NCI-H69 (cell line): ENCODE results near the gene USH1C.
A peak's percentile ranks its signal among the peaks of the same experiment; 100 is the strongest.

Experiments
- DNase-seq: peaks from one replicate; lab custom pipeline; 2025; lab: John Stamatoyannopoulos, UW

USH1C gene

GRCh38 chr11:17526326-17526725 lies 17.9 kb downstream of the USH1C start:
- DNase-seq = no peak

GRCh38 chr11:17525570-17525969 lies 18.6 kb downstream of the USH1C start:
- DNase-seq = no peak

- no peak for DNase-seq
Measured at GRCh38 chr11:17524221-17524620, 20.0 kb downstream of the USH1C start.

- DNase-seq = no peak
Measured at GRCh38 chr11:17522655-17523054, 21.6 kb downstream of the USH1C start.

GRCh38 chr11:17521106-17521900 lies 22.9 kb downstream of the USH1C start:
- no peak for DNase-seq

GRCh38 chr11:17519061-17519885 lies 24.9 kb downstream of the USH1C start:
- DNase-seq = peak; percentile 77

- DNase-seq = no peak
Measured at GRCh38 chr11:17518366-17518765, 25.9 kb downstream of the USH1C start.

GRCh38 chr11:17517186-17517585 lies 27.0 kb downstream of the USH1C start:
- no peak for DNase-seq

- DNase-seq = no peak
Measured at GRCh38 chr11:17516551-17517150, 27.6 kb downstream of the USH1C start.

- DNase-seq = peak; percentile 13
Measured at GRCh38 chr11:17515443-17516176, 28.6 kb downstream of the USH1C start.

- no peak for DNase-seq
Measured at GRCh38 chr11:17514476-17514875, 29.7 kb downstream of the USH1C start.

- DNase-seq = no peak
Measured at GRCh38 chr11:17513853-17514252, 30.4 kb downstream of the USH1C start.

GRCh38 chr11:17512101-17512500 lies 32.1 kb downstream of the USH1C start:
- DNase-seq = no peak

GRCh38 chr11:17511571-17511970 lies 32.6 kb downstream of the USH1C start:
- no peak for DNase-seq

- DNase-seq = no peak
Measured at GRCh38 chr11:17510507-17511206, 33.6 kb downstream of the USH1C start.

- no peak for DNase-seq
Measured at GRCh38 chr11:17508791-17509190, 35.4 kb downstream of the USH1C start.

GRCh38 chr11:17508306-17508705 lies 35.9 kb downstream of the USH1C start:
- no peak for DNase-seq

GRCh38 chr11:17507773-17508172 lies 36.4 kb downstream of the USH1C start:
- no peak for DNase-seq

GRCh38 chr11:17506942-17507341 lies 37.3 kb downstream of the USH1C start:
- no peak for DNase-seq

GRCh38 chr11:17506314-17506713 lies 37.9 kb downstream of the USH1C start:
- DNase-seq = no peak

- no peak for DNase-seq
Measured at GRCh38 chr11:17505146-17505545, 39.1 kb downstream of the USH1C start.
